LHCN-M2 (cell line): Measurements from ENCODE around the gene KRTAP25-1. TPM values are rescaled to one million over a fixed set of nuclear protein-coding genes. Genes with fewer than 3 reads are reported as not detected.

Experiments
- DNase-seq: peaks from one replicate; pipeline ENCODE4 v3.0.0-alpha.2; 2012; ENCODE audit warnings: low read depth
- total RNA-seq: library from RNA; depleted of rRNA; stranded (reverse); fragments of >200 nt; gene quantifications from 2 replicates; pipeline ENCODE4 v1.2.3, GENCODE V29; 2014; rRNA removed

The KRTAP25-1 gene
- total RNA-seq, 1 experiment from 2014 or later: not detected

GRCh38 chr21:30249936-30250335, 39.4 kb downstream of the KRTAP25-1 start:
- DNase-seq: no peak

- no peak for DNase-seq
Measured at GRCh38 chr21:30248844-30249243, 40.5 kb downstream of the KRTAP25-1 start.

- DNase-seq: no peak
Measured at GRCh38 chr21:30245061-30245460, 44.3 kb downstream of the KRTAP25-1 start.

GRCh38 chr21:30243691-30244090, 45.6 kb downstream of the KRTAP25-1 start:
- DNase-seq: no peak

- no peak for DNase-seq
Measured at GRCh38 chr21:30240661-30241060, 48.7 kb downstream of the KRTAP25-1 start.

Other genes starting within 250 kb of the KRTAP25-1 start
- gene CLDN17, start 122.7 kb downstream of the KRTAP25-1 start, total RNA-seq: not detected in 2 replicates
- gene CLDN8, start 73.4 kb downstream of the KRTAP25-1 start, total RNA-seq: not detected in 2 replicates
- gene KRTAP24-1, start 6.6 kb downstream of the KRTAP25-1 start, total RNA-seq: not detected in 2 replicates
- gene KRTAP26-1, start 30.8 kb upstream of the KRTAP25-1 start, total RNA-seq: not detected in 2 replicates
- gene KRTAP27-1, start 48.2 kb upstream of the KRTAP25-1 start, total RNA-seq: not detected in 2 replicates
- gene KRTAP23-1, start 59.1 kb upstream of the KRTAP25-1 start, total RNA-seq: not detected in 2 replicates
- gene KRTAP13-2, start 82.8 kb upstream of the KRTAP25-1 start, total RNA-seq: not detected in 2 replicates
- not detected in 2 replicates for gene KRTAP13-1, start 106.5 kb upstream of the KRTAP25-1 start, total RNA-seq
- gene KRTAP13-3, start 136.4 kb upstream of the KRTAP25-1 start, total RNA-seq: not detected in 2 replicates
- not detected in 2 replicates for gene KRTAP13-4, start 140.7 kb upstream of the KRTAP25-1 start, total RNA-seq
- gene KRTAP15-1, start 150.8 kb upstream of the KRTAP25-1 start, total RNA-seq: not detected in 2 replicates
- gene KRTAP19-1, start 190.9 kb upstream of the KRTAP25-1 start, total RNA-seq: not detected in 2 replicates
- not detected in 2 replicates for gene KRTAP19-2, start 197.9 kb upstream of the KRTAP25-1 start, total RNA-seq
- not detected in 2 replicates for gene KRTAP19-3, start 202.5 kb upstream of the KRTAP25-1 start, total RNA-seq
- not detected in 2 replicates for gene KRTAP19-4, start 207.7 kb upstream of the KRTAP25-1 start, total RNA-seq
- not detected in 2 replicates for gene KRTAP19-5, start 212.6 kb upstream of the KRTAP25-1 start, total RNA-seq